Kasumi-1 (cell line): Measurements from ENCODE around the gene SCIMP.
"Not testable (repeated sequence)": the region's sequence is repeated elsewhere in the genome, so short reads cannot be mapped to it uniquely, and the experiment has no call there.

ENCODE experiments used
- DNase-seq, 2 experiments: peaks; one replicate each; lab custom pipeline; 2025; lab: John Stamatoyannopoulos, UW

The SCIMP gene

GRCh38 chr17:5184288-5184687 lies 50.4 kb downstream of the SCIMP start:
- DNase-seq = no peak

DNA sequence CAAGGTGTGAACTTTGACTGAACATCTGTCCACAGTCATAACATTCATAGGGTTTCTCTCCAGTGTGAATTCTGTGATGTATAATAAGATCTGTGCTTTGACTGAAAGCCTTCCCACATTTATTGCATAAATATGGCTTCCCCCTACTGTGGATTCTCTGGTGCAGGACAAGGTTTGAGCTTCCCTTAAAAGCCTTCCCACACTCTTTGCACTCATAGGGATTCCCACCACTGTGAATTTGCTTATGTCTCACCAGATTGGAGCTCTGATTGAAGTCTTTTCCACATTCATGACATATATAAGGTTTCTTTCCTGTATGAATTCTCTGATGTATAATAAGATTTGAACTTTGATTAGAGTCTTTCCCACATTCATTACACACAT lies 51.3 kb downstream of the SCIMP start:
- DNase-seq = no peak

GRCh38 chr17:5182597-5183409 lies 51.9 kb downstream of the SCIMP start:
- no peak for DNase-seq

DNA sequence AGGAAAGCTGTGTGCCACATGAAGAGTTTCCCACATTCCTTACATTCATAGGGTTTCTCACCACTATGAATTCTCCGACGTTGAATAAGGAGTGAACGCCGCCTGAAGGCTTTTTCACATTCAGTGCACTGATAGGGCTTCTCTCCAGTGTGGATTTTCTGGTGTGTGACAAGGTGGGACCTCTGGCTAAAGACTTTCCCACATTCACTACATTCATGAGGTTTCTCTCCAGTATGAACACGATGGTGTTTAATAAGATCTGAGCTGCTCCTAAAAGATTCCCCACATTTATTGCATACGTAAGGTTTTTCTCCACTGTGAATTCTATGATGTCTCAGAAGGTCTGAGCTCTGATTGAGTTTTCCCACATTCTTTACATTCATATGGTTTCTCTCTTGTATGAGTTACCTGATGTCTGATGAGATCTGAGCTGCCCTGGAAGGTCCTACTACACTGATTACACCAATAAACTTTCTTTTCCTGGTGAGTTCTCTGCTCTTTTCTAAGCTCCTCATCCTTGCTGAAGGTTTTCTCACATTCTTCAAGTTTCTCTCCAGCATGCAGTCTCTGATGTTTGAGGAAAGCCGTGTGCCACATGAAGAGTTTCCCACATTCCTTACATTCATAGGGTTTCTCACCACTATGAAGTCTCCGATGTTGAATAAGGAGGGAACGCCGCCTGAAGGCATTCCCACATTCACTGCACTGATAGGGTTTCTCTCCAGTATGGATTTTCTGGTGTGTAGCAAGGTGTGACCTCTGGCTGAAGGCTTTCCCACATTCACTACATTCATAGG lies 53.0 kb downstream of the SCIMP start:
- DNase-seq = no peak

- no peak for DNase-seq
Measured at GRCh38 chr17:5179003-5179402, 55.7 kb downstream of the SCIMP start.

- DNase-seq = not testable (repeated sequence)
Measured at GRCh38 chr17:5175027-5175426, 59.6 kb downstream of the SCIMP start.

DNA sequence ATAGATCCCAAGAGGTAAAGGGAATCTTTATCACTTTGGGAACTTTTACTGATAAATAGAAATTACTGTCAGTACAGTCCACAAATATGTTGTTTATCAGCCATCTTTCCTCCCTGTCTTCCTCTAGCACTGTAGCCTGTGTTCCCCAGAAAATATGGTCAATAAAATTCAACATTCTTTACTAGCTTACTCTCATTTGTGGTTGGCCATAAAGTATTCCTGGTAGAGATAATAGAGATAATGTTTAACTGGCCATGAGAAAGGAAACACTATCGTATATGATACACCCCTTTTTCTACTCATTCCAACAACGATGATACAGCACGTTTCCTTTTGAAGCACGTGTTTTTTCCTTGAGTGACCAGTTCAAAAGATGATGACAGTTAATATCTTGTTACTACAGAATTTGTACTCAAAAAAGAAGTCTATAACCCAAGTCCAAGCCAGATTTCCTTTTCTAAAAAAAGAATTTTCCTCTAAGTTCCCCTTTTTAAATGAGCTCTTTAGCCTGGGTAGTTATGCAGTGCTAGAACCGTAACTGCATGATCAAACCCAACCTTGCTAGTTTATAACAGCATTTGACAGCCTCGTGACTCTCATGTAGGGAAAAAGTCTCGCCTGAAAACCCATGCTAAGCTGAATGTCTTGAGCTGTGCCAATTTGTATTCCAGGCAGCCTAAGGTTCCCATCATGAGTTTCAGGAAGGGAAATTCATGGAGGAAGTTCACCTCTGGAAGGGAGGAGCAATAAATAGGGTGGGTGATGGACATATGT lies 68.7 kb downstream of the SCIMP start:
- peak; percentile 13 to 15 for DNase-seq

- no peak for DNase-seq
Measured at GRCh38 chr17:5164436-5164835, 70.2 kb downstream of the SCIMP start.

DNA sequence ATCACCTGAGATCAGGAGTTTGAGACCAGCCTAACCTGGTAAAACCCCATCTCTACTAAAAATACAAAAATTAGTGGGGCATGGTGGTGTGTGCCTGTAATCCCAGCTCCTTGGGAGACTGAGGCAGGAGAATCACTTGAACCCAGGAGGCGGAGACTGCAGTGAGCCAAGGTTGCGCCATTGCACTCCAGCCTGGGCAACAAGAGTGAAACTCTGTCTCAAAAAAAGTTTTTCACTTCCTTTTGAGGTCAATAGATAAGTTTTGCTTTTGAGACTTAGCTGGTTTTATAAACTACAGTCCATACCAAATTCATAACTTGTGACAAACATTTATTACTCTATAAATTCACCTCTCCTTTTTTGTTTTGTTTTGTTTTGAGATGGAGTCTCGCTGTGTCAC lies 72.9 kb downstream of the SCIMP start:
- DNase-seq = not testable (repeated sequence)

DNA sequence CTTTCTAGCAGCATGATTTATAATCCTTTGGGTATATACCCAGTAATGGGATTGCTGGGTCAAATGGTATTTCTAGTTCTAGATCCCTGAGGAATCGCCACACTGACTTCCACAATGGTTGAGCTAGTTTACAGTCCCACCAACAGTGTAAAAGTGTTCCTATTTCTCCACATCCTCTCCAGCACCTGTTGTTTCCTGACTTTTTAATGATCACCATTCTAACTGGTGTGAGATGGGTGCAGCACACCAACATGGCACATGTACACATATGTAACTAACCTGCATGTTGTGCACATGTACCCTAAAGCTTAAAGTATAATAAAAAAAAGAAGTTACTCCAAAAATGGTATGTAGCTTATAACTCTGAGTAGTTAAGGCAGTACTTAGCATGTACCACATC lies 74.0 kb downstream of the SCIMP start:
- not testable (repeated sequence) for DNase-seq
